IPS-18c (cell line): ENCODE data around the gene CBFA2T3.

Experiments used
- H3K4me3 ChIP-seq: 2 replicates; pipeline ENCODE4 v1.7.0; 2013; ENCODE audit warnings: low read depth, mild to moderate bottlenecking, low read length, moderate library complexity; ENCODE audit not compliant: insufficient read depth
- H3K9me3 ChIP-seq: one replicate; pipeline ENCODE4 v1.6.1; 2013; ENCODE audit warnings: mild to moderate bottlenecking, low read length, moderate library complexity; ENCODE audit not compliant: control insufficient read depth, insufficient read depth

Gene CBFA2T3

DNA sequence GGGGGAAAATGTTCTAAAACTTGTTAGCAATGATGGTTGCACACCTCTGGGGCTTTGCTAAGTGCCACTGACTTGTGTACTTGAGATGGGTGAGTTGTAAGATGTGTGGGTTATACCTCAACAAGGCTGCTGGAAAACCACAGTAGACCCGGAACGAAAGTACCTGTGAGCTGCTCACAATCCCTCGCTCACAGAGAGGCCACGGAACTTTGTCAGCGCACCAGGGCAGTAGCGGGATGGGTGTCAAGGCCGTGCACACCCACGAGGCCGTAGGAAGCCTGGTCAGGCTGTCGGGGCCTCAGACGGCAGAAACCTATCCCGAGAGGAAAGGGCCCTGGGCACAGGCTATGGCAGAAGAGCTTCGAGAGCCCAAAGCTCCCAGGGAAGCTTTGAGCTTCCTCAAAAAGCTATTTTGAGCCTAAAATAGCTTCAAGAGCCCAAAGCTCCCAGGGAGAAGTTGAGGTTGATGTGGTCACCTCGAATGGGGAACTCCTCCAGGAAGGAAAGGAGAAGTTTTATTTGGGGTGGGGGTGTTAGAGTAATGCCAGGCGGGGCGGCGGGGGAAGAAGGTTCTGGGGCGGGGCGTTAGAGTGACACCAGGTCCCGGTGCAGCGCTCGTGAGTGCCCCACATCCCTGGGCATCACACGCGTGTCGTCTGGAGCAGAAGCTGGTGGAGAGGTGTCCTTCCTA is 19.0 kb downstream of the CBFA2T3 start:
- H3K4me3 ChIP-seq, result no peak overlapping the region
- no peaks in the 10 kb centered on the region for H3K9me3 ChIP-seq

DNA sequence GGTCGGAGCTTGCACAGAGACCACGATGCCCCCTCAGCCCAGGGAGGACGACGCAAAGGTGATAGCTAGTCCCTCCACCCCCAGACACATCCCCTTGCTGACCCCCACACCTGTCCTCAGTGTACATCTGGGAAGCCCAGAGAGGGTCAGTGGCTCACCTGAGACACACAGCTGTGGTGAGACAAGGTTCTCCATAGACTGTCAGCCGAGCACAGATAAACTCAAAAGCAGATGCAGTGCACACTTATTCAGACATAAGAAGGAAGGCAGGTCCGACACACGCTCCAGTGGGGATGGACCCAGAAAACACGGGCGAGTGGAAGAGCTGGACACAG is 19.6 kb downstream of the CBFA2T3 start:
- Histone ChIP-seq H3K9me3 (no peaks in the 10 kb centered on the region), H3K4me3 (no peak overlapping the region)

DNA sequence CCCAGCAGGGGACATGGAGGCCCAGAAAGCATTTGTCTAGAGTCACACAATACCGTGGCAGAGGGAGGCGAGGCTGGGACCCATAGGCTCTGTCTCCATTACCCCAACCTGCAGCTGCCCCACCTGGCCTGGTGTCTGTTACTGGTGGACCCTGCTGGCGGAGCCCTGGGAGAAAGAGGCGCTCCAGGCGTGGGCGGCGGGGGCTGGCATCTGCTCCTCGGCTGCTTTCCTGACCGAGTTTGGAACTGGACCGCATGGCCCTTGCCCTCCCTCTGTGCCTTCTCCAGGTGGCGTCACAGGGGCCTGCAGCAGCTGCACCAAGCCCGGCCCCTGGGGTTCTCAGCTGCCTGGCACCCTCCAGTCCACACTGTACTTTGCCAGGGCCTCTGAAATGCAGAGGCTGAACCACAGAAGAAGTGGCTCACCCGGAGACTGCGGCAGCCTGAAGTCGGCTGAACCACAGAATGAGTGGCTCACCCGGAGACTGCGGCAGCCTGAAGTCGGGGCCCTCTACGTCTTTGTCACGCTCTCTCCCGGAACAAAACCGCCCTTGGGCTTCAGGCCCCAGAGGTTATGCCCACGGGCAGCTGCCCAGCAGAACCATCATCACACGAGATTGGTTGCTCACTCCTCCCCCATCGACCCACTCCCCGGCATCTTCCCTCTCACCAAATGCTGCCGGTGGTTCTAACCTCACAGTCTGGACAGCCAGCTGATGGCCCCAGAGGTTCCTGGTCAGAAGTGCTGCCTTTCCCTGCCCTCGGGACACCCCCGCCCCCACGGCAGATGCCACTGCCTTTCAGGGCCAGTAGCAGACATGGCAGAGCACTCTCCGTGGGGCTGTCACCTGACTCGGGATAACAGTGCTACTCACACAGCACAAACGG is 20.2 kb downstream of the CBFA2T3 start:
- no peak overlapping the region for H3K4me3 ChIP-seq
- no peaks in the 10 kb centered on the region for H3K9me3 ChIP-seq

DNA sequence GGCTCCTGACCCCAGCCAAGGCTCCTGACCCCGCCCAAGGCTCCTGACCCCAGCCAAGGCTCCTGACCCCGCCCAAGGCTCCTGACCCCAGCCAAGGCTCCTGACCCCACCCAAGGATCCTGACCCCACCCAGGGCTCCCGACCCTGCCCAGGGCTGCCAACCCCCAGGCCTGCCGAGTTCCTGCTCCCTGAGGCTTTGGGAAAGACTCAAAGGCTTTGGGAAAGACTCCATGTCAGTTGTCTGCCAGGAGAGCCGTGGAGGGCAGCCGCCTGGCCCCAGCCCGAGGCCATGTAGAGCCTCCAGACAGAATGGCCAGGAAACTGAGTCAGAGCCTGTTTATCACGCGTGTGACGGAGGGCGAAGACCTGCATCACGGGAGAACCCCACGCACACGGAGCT is 21.1 kb downstream of the CBFA2T3 start:
- H3K4me3 ChIP-seq, result no peak overlapping the region
- no peaks in the 10 kb centered on the region for H3K9me3 ChIP-seq

DNA sequence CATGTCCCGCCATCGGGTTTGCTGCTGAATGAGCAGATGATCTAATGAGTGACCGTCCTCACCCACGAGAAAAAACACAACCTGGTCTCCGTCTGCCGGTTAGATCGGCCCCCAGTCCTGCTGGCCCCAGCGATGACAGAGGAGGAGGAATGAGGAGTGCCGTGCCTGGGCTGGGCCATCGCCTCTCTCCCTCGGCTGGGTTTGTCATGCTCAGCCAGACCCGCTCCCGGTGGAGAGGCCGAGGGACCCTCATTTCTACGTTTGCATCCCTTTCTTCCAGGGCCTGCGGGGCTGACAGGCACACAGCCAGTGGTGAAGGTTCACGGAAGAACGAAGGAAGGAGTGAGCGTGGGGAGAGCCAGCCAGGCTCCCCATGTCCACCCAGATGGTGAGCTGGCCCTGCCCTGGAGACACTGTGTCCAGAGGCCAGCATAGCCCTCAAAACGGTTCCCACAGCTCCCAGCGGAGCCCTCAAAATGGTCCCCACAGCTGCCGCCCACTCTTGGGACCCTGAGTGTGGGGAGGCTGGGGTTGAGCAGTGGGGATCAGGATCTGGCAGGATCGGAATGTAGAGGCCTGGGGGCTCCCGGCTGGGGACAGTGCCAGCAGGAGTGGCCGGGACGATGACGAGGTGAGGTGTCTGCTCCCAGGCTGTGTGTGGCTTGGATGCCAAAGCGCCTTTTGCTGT is 23.9 kb downstream of the CBFA2T3 start:
- H3K4me3 ChIP-seq, result no peak overlapping the region
- no peaks in the 10 kb centered on the region for H3K9me3 ChIP-seq

DNA sequence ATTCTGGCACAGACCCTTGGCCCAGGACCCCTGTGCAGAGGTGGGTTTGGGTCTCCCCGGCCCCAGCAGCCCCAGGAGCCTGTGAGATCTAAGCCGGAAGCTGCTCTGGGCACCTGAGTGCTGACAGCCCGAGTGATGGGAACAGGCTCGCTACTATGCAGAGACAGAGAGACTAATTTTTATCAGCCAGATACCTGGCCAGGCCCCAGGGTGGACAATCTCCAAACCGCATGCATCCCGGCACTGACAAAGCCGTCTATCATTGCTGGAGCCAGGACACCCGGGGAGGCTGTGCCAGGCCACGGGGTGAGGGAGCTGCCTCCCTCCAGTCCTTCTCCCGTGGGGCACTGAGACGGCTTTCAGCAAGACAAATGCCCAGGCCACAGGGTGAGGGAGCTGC is 25.0 kb downstream of the CBFA2T3 start:
- H3K4me3 ChIP-seq, result no peak overlapping the region
- no peaks in the 10 kb centered on the region for H3K9me3 ChIP-seq

DNA sequence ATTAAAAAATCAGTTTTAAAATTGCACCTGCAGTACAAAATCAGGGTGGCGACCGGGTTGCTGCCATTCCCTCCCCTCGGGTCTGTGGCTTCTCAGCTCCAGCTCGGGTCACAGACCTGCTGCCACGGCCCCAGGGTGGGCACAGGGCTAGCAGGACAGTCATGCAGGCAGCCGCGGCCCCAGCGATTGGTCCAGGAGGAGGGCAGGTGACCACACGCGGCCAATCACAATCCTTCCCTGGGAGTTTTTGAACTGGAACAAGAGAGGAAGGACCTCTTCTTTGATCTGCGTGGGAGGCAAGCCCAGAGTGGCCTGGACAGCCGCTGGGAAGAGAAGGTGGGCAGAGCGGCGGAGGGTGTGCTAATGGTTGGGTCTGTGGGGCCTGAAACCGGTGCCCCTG is 25.5 kb downstream of the CBFA2T3 start:
- H3K9me3 ChIP-seq, result no peaks in the 10 kb centered on the region
- no peak overlapping the region for H3K4me3 ChIP-seq

DNA sequence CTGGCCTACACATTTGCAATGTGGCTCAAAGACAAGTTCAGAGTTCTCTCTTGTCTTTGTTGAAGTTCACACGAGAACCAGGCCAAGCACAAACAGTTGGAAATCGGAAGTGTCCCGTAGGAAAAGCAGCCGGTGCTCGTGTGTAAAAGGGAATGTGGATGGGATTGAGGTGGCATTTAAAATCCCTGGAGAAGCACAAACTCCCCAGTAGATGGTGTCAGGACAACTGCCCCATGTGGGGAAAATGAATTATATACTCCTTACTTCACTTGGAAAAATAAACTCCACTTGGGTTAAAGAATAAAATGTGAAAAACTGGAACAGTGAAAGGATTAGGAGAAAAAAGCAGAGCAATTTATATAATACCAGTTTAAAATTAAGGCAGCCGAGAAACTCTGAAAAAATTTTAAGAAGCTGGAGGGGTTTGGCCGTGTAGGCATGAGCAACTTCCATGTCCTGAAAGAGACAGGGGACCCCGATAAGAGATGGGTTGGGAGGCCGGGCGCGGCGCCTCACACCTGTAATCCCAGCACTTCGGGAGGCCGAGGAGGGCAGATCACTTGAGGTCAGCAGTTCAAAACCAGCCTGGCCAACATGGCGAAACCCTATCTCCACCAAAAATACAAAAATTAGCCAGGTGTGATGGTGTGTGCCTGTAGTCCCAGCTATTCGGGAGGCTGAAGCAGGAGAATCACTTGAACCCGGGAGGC is 28.1 kb downstream of the CBFA2T3 start:
- Histone ChIP-seq H3K4me3 (no peak overlapping the region), H3K9me3 (no peaks in the 10 kb centered on the region)

DNA sequence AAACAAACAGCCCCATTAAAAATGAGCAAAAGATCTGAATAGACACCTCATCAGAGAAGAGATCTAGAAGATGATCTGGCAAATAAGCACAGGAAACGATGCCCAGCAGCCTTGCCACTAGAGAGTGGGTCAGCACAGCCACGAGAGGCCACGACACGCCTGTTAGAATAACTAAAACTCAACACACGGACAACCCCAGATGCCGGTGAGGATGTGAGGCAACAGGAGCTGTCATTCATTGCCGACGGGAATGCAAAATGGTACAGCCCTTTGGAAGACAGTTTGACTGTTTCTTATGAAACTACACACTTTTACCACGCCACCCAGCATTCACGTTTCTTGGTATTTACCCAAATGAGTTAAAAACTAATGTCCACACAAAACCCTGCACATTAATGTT is 31.5 kb downstream of the CBFA2T3 start:
- Histone ChIP-seq H3K4me3 (no peak overlapping the region), H3K9me3 (peaks cover 2% of the 10 kb centered on the region)

DNA sequence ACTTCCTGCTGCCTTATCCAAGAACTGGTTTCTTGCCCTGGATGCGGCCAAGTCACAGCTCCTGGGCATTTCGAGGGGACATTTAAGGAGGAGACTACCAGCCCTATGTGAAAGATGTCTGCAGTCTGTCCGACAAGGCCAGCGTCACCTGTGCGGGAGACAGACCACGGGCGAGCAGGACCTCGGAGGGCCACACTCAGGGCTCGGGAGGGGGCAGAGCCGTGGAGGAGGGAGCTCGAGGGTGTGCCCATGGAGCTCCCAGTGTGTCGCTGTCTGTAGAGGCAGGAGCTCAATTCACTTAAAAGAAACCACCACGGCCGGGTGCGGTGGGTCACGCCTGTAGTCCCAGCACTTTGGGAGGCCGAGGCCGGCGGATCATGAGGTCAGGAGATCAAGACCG is 33.3 kb downstream of the CBFA2T3 start:
- Histone ChIP-seq H3K4me3 (no peak overlapping the region), H3K9me3 (peaks cover 2% of the 10 kb centered on the region)

DNA sequence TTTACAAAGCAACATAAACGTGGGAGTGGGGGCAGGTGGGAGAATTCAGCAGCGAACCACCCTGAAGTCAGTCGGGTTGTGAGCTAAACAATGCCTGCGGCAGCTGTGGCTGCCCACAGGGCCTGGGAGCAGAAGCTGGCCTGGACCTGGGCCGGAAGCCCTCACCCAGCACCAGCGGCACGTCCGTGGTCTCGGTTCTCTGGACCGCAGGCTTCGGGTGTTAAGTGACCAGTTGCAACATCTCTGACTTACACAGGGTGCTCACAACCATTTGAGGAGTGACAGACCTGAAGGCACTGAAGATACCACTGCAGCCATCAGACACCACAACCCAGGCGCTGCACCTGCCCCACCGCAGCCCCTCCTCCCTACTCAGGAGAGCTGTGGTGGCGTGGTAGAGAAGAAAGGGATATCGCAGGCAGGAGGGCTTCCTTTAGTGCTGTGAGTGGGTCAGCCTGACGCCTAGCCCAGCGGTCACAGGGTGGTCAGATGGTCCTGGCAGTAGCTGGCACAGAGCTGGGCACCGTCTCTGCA is 33.8 kb downstream of the CBFA2T3 start:
- H3K9me3 ChIP-seq, result peaks cover 2% of the 10 kb centered on the region
- no peak overlapping the region for H3K4me3 ChIP-seq

DNA sequence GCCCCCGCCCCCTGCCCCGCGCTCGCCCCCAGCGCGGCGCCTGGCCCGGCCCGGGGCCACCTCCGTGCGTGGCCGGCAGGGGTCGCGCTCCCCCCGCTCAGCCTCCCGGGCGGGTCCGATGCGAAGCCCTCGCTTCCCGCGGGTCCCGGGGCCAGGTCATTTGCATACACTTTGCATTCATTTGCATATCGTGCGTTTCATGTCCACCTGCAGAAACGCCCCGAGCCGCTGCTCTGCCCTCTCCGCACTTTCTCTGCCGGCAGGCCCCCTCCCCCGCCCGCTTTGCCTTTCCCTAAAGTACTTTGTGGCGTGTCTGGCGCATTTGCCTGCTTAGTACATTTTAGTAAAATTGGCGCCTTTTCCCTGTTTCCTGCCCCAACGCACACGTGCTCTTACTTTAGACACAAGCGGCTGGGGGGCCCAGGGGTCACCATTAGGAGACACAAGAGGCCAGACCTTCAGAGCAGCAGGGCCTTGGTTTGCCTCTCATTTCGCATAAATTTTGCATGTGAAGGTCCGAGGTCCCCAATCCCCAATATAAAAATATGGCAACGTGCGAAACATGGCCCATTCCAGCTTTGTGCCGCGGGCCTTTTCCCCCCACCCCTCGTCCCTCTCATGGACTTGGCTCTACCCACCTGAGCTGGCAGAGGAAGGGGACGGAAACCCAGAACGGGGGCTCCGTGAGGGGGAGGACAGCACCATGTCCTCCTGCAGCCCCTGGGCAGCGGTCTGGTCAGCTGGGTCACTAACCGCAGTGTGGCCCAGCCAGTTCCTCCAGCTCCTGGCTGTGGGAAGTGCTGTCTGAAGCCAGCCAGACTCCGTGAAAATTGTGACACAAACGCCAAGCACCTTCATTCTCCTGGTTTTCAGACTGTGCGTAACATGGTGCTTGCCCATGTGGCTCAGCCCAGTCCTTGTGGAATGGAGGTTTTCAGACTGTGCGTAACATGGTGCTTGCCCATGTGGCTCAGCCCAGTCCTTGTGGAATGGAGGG is 34.8 kb downstream of the CBFA2T3 start:
- Histone ChIP-seq H3K9me3 (peaks cover 2% of the 10 kb centered on the region), H3K4me3 (peak overlapping the region; percentile 34)

DNA sequence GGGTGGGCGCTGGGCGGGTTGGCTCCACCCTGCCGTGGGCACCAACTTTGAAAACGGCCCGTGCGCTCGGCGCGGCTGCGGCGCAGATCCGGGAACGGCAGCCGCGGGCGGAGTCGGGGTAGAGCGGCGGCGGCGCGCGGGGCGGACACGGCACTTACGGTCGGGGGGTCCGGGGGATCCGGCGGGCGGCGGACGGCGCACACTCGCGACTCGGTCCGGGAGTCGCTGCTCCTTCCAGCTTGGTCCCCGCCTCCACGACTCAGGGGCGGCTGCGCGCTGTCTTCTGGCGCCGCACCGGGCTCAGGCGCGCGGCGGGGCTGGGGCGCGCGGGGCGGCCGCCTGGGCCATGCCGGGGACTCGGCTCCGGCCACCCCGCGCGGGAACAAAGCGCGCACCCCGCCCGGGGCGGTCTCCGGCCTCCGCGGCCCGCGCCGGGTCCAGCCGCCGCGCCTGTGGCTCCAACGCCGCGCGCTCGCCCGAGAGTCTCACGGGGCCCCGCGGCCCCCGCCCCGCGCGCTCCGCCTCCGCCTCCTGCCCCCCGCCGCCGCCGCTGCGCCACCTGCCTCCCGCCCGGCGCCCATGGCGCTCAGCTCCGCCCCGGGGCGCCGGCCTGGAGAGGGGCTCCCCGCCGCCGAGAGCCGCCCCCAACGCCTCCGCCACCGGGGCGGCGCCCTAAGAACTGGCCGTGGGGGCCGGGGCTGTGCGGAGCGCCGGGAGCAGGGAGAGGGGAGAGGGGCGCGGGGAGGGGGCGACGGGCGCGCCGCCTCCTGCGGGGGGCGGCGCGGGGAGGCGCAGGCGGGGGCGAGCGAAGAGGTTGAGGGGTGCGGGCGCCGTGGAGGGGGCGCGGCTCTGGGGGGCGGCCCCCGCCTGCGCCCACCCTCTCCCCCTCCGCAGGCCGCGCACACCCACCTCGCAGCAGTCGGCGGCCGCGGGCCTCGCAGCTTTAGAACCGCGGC is 35.9 kb downstream of the CBFA2T3 start:
- Histone ChIP-seq H3K4me3 (peak overlapping the region; percentile 53), H3K9me3 (peaks cover 2% of the 10 kb centered on the region)

DNA sequence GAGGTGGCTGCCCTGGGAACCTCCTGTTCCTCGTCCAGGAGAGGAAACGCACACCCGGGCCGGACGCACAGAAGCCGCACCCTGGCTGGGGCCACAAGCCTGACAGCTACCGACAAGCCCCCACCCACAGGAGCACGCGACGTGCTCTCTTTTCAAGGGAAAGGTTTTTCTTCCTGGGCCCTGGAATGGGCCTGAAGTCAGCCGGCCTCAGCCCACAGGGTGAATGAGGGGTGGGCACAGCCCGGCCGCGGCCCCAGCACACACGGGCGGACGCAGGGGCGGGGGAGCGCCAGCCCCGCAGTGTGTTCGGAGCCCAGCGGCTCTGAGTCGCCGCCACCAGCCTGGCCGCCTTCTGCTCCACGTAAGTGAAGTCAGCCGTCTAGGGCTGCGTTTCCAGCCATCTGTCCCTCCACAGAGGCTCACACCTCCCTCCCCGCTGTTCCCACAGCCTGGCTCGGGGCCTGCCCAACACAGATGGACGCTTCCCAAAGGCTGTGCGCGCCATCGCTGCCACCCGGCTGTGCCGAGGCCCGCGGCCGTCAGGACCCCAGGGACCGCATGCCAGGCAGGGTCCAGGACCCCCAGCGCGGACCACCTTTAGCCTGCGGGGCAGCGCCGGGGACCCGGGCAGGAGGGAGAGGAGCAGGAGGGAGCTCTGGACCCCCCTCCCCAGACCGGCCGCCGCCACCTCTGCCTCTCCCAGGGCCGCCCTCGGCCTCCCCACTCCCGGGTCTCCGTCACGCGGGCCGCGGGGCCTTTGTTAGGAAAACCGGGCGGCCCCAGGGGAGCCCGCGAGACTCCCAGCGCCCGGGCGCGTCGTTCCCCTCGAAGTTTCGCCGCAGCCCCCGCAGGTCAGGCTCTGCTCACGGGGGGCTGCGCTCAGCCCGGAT is 36.8 kb downstream of the CBFA2T3 start:
- H3K4me3 ChIP-seq, result peak overlapping the region; percentile 53
- peaks cover 2% of the 10 kb centered on the region for H3K9me3 ChIP-seq
